IMR-90 (cell line): ENCODE data around the gene METTL8. TPM values are rescaled to one million over a fixed set of nuclear protein-coding genes. Genes with fewer than 3 reads are reported as not detected.
"Not testable (repeated sequence)": the region's sequence is repeated elsewhere in the genome, so short reads cannot be mapped to it uniquely, and the experiment has no call there.

ENCODE experiments used
- ATAC-seq: fragments of 200-7000 bp; cut with Tn5 transposase; 2 replicates; pipeline ENCODE4 v1.9.1; 2020; ENCODE audit warnings: low read depth, mild to moderate bottlenecking, moderate library complexity
- BruUV-seq: library from RNA; stranded (reverse); fragments of 400-500 nt; replicated peaks from 2 replicates; lab custom pipeline; 2021; lab: Mats Ljungman, UMichigan
- CTCF ChIA-PET: fragments of 300-600 bp; formaldehyde crosslinking; extraction: SDS; loops from one replicate; lab custom pipeline; 2021; ENCODE audit warnings: antibody characterized with exemption; lab: Yijun Ruan, JAX
- POLR2A ChIA-PET: fragments of 300-600 bp; sonication (Branson Sonifier 250); formaldehyde crosslinking; loops from one replicate; lab custom pipeline; 2022; ENCODE audit warnings: antibody characterized with exemption; ENCODE audit not compliant: unreplicated experiment; lab: Charles Lee
- DNase-seq: peaks from one replicate; pipeline ENCODE4 v3.0.0; 2013
- H2AFZ ChIP-seq: replicated peaks from 2 replicates; pipeline ENCODE3; 2013; ENCODE audit warnings: low read length, mild to moderate bottlenecking; ENCODE audit not compliant: poor library complexity
- H2AK5ac ChIP-seq: 2 replicates; pipeline ENCODE4 v1.6.1; 2013; ENCODE audit warnings: low read depth, low read length, inconsistent platforms
- H2AK9ac ChIP-seq: replicated peaks from 2 replicates; pipeline ENCODE3; 2013; ENCODE audit warnings: mild to moderate bottlenecking, low read depth, low read length, moderate library complexity; ENCODE audit not compliant: poor library complexity
- H2BK120ac ChIP-seq: 2 replicates; pipeline ENCODE4 v1.6.1; 2013; ENCODE audit warnings: low read depth, low read length, inconsistent platforms
- H2BK15ac ChIP-seq: 3 replicates; pipeline ENCODE4 v1.6.1; 2013; ENCODE audit warnings: low read depth, low read length, inconsistent platforms
- H2BK20ac ChIP-seq: 2 replicates; pipeline ENCODE4 v1.6.1; 2013; ENCODE audit warnings: low read depth, mild to moderate bottlenecking, inconsistent platforms, low read length, moderate library complexity
- H2BK5ac ChIP-seq: 2 replicates; pipeline ENCODE4 v1.6.1; 2013; ENCODE audit warnings: mild to moderate bottlenecking, low read depth, low read length, inconsistent platforms; ENCODE audit not compliant: poor library complexity, severe bottlenecking
- H3K14ac ChIP-seq: replicated peaks from 2 replicates; pipeline ENCODE4 v1.6.1; 2013; ENCODE audit warnings: low read depth, low read length, inconsistent platforms
- H3K18ac ChIP-seq: 2 replicates; pipeline ENCODE4 v1.6.1; 2013; ENCODE audit warnings: low read depth, low read length, control low read depth
- H3K23ac ChIP-seq: 2 replicates; pipeline ENCODE4 v1.6.1; 2013; ENCODE audit warnings: low read depth, low read length, inconsistent platforms
- H3K27ac ChIP-seq: 2 replicates; pipeline ENCODE4 v1.5.1; 2013; ENCODE audit warnings: mild to moderate bottlenecking, control low read depth, low read length; ENCODE audit not compliant: insufficient read depth
- H3K27me3 ChIP-seq: 2 replicates; pipeline ENCODE4 v1.6.1; 2013; ENCODE audit warnings: low read length; ENCODE audit not compliant: control insufficient read depth, insufficient read depth
- H3K36me3 ChIP-seq: 2 replicates; pipeline ENCODE4 v1.6.1; 2013; ENCODE audit warnings: low read length, mixed read lengths; ENCODE audit not compliant: control insufficient read depth, insufficient read depth
- H3K4ac ChIP-seq: 2 replicates; pipeline ENCODE4 v1.6.1; 2013; ENCODE audit warnings: low read depth, low read length, inconsistent platforms
- H3K4me1 ChIP-seq: 2 replicates; pipeline ENCODE4 v1.6.1; 2013; ENCODE audit warnings: low read length, mixed read lengths; ENCODE audit not compliant: control insufficient read depth, insufficient read depth
- H3K4me2 ChIP-seq: 2 replicates; pipeline ENCODE4 v1.6.1; 2013; ENCODE audit warnings: low read depth, mild to moderate bottlenecking, control low read depth, low read length, moderate library complexity
- H3K4me3 ChIP-seq: 2 replicates; pipeline ENCODE4 v1.5.1; 2013; ENCODE audit warnings: low read depth, mild to moderate bottlenecking, control low read depth, low read length, moderate library complexity; ENCODE audit not compliant: insufficient read depth
- H3K56ac ChIP-seq: 2 replicates; pipeline ENCODE4 v1.6.1; 2013; ENCODE audit warnings: low read length, inconsistent platforms; ENCODE audit not compliant: insufficient read depth; ENCODE audit errors: extremely low read depth
- H3K79me1 ChIP-seq, 2 experiments: 2 replicates each; pipeline ENCODE4 v1.6.1; 2013; ENCODE audit warnings: low read length in 2 of 2, inconsistent platforms in 1 of 2, low read depth in 1 of 2
- H3K9ac ChIP-seq: 2 replicates; pipeline ENCODE4 v1.6.1; 2013; ENCODE audit warnings: low read depth, low read length, control low read depth
- H3K9me1 ChIP-seq: 2 replicates; pipeline ENCODE4 v1.6.1; 2013; ENCODE audit warnings: low read length, inconsistent platforms; ENCODE audit not compliant: insufficient read depth
- H3K9me3 ChIP-seq: 2 replicates; pipeline ENCODE4 v1.6.1; 2013; ENCODE audit warnings: low read length; ENCODE audit not compliant: control insufficient read depth, insufficient read depth
- H4K20me1 ChIP-seq: 2 replicates; pipeline ENCODE4 v1.6.1; 2013; ENCODE audit warnings: low read length, inconsistent platforms; ENCODE audit not compliant: insufficient read depth
- H4K5ac ChIP-seq: 2 replicates; pipeline ENCODE4 v1.6.1; 2013; ENCODE audit warnings: mild to moderate bottlenecking, low read depth, low read length, control low read depth
- H4K8ac ChIP-seq, 2 experiments: 2 replicates each; pipeline ENCODE4 v1.6.1; 2013; ENCODE audit warnings: low read depth in 2 of 2, low read length in 2 of 2, control low read depth in 1 of 2, inconsistent platforms in 1 of 2
- H4K91ac ChIP-seq: 2 replicates; pipeline ENCODE4 v1.6.1; 2013; ENCODE audit warnings: low read depth, low read length, inconsistent platforms; ENCODE audit not compliant: insufficient read depth
- MAZ ChIP-seq: IDR thresholded peaks from 2 replicates; pipeline ENCODE4 v1.6.1; 2012; ENCODE audit warnings: low read depth, mild to moderate bottlenecking, low read length, improper control_type of control experiment, moderate library complexity, borderline replicate concordance
- POLR2A ChIP-seq: IDR thresholded peaks from 2 replicates; pipeline ENCODE4 v1.6.1; 2012; ENCODE audit warnings: mild to moderate bottlenecking, low read depth, low read length
- RAD21 ChIP-seq: IDR thresholded peaks from 2 replicates; pipeline ENCODE4 v1.6.1; 2012; ENCODE audit warnings: low read length, improper control_type of control experiment
- WGBS, 2 experiments: methylation state at CpG; one replicate each; pipeline versions ENCODE4 v1.1.5 to v1.1.7; 2013; ENCODE audit warnings: missing lambda C conversion rate in 2 of 2; ENCODE audit not compliant: insufficient read length in 1 of 2; ENCODE audit errors: extremely low coverage in 2 of 2; 5-methylcytosine and 5-hydroxymethylcytosine counted together
- dilution Hi-C: fragments of 300-500 bp; cut with HindIII; formaldehyde crosslinking; loops from one replicate; pipeline ENCODE4 v1.14.3; 2018; ENCODE audit warnings: low sequenced_read_pairs; ENCODE audit not compliant: unreplicated experiment
- in situ Hi-C: fragments of 300-500 bp; cut with MboI; formaldehyde crosslinking; loops from 3 replicates; pipeline ENCODE4 v1.14.3; 2019; ENCODE audit warnings: low sequenced_read_pairs, inconsistent platforms, mixed read lengths
- intact Hi-C: fragments of 100-400 bp; cut with micrococcal nuclease; formaldehyde crosslinking; loops from 2 replicates; pipeline ENCODE4 v1.10.0; 2022
- polyA plus RNA-seq, 3 experiments: library from polyadenylated mRNA; depleted of rRNA; stranded (reverse); fragments of >200 nt; gene quantifications; 2 replicates each; pipeline ENCODE4 v1.2.3, GENCODE V29; 2012; ENCODE audit warnings: low replicate concordance in 1 of 3
- total RNA-seq: library from RNA; depleted of rRNA; stranded (reverse); fragments of >200 nt; gene quantifications from 2 replicates; pipeline ENCODE4 v1.2.3, GENCODE V29; 2012

The METTL8 gene
- total and polyA plus RNA-seq, 2 of the 4 experiments (the other 2 are of a cell fraction), result 6.9 to 10.6 TPM

DNA sequence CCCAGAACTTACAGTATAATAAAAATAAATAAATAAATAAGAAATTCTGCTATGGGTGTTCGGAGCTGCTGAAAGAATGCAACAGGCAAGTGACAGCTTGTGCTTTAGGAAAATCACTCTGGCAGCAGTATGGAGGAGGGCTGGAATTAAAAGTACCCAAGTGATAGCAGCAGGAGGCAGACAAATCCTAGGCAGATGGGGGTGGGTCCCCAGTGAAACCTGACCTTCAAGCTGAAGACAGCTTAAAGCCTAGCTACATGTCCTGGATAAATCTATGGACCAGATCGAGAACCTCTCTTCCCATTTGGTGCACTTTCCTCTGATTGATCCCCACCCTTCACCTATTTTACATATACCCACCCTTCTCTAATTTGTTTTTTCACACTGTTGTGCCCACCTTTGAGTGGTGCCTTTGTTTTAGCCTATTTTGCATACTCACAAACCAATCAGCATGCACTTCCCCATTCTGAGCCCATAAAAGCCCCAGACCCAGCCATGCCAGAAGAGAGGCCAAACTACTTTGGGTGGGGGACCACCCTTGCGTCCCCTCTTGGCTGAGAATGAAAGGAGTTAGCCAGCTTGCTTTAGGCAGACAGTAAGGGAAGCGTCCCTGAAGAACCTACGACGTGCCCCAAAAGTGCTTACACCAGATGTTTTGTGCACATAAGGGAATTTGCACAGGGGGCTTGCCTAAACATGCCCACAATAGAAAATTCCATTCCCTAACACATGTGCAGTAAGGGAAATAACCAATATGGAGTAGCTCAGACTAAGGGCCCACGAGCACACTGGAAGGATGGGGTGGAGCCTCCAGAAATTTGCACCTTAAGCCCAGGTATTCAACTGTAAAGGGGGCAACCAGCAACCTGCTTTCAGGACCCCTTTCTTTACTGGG is 3.0 kb downstream of the METTL8 start (continued):
- TF ChIP-seq RAD21 (no peak), POLR2A (no peak), MAZ (no peak)

DNA sequence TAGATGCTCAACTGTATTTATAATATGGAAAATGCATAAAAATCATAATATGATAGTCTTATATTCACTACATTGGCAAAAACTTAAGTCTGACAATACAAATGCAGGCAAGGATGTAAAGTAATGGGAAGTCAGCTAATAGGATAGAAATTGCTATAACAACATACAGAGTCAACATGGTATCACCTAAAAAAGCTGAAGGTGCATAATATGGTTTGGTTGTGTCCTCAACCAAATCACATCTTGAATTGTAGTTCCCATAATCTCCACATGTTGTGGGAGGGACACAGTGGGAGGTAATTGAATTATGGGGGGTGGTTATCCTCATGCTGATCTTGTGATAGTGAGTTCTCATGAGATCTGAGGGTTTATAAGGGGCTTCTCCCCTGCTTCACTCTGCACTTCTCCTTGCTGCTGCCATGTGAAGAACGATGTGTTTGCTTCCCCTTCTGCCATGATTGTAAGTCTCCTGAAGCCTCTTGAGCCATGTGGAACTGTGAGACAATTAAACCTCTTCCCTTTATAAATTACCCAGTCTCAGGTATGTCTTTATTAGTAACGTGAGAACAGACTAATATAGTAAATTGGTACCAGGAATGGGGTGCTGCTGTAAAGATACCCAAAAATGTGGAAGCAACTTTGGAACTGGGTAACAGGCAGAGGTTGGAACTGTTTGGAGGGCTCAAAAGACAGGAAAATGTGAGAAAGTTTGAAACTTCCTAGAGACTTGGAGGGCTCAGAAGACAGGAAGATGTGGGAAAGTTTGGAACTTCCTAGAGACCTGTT is 10.9 kb downstream of the METTL8 start:
- H3K14ac ChIP-seq, H2BK15ac ChIP-seq, H4K5ac ChIP-seq, H3K27me3 ChIP-seq, H3K4me3 ChIP-seq, H4K8ac ChIP-seq, H4K91ac ChIP-seq, H3K9me3 ChIP-seq, H2AK9ac ChIP-seq, BruUV-seq, POLR2A ChIA-PET, H2BK5ac ChIP-seq, H3K56ac ChIP-seq, H2BK20ac ChIP-seq, H3K27ac ChIP-seq, H3K9me1 ChIP-seq, H3K9ac ChIP-seq, H3K4me1 ChIP-seq, H2BK120ac ChIP-seq, ATAC-seq, H2AK5ac ChIP-seq, H4K20me1 ChIP-seq, intact Hi-C loops, CTCF ChIA-PET, H3K4ac ChIP-seq, H3K36me3 ChIP-seq, H3K4me2 ChIP-seq, DNase-seq, dilution Hi-C loops, in situ Hi-C loops, H3K23ac ChIP-seq, H2AFZ ChIP-seq, H3K18ac ChIP-seq: not testable (repeated sequence)
- no CpG with 5 or more reads among the region's 2 CpGs for WGBS, 2 experiments
- peaks cover 8 to 13% of the 10 kb centered on the region in 2 experiments; a peak in 2 of 4 replicates for H3K79me1 ChIP-seq
